Activated CD8-positive, alpha-beta memory T cell treated with anti-CD3 and anti-CD28 coated beads for 24 hours (primary cell): ENCODE data around the gene RNF215.
A peak's percentile ranks its signal among the peaks of the same experiment; 100 is the strongest.
"Not testable (repeated sequence)": the region's sequence is repeated elsewhere in the genome, so short reads cannot be mapped to it uniquely, and the experiment has no call there.

Experiments used
- DNase-seq: peaks from one replicate; pipeline ENCODE4 v3.0.0-alpha.2; 2020

The RNF215 gene

GRCh38 chr22:30420347-30421125 is 33.3 kb upstream of the RNF215 start:
- DNase-seq: no peak

DNA sequence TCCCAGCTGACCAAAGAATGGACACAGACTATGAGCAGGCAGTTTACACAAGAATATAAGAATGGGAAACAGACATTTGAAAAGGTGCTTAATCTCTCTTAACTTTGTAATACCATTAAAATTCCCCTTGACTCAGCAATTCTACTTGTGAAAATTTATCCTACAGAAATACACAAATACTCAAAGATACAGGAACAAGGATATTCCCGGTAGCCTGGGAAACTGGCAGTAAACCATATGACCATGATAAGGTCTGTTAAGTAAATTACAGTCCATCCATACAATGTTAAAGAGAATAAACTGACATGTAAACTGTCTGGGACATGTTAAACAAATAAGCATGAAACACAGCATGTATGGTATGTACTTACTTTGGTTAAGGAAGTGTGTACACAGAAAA is 29.6 kb upstream of the RNF215 start:
- no peak for DNase-seq

DNA sequence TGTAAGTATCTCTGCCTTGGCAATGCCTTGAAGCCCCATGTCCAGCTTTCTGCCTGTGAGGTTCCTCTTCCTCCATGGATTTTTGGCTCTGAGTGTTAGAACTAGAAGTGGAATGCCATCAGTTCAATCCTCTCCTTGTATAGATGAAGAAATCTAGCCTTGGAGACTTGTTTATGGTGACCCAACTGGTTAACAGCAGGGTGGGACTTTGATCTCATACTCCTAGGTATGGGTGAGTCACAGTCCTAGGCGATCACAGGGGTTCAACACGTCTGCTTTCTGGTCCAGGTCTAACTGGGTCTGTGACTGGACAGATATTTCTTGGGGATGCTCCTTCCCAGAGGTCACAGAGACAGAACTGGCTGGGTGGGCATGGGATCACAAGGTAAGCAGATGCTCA is 29.2 kb upstream of the RNF215 start:
- no peak for DNase-seq

- DNase-seq: no peak
Observed at GRCh38 chr22:30414525-30415047, 27.4 kb upstream of the RNF215 start.

GRCh38 chr22:30413745-30414524 is 26.7 kb upstream of the RNF215 start:
- DNase-seq: no peak

- no peak for DNase-seq
Observed at GRCh38 chr22:30413001-30413400, 25.8 kb upstream of the RNF215 start.

- DNase-seq: no peak
Observed at GRCh38 chr22:30411780-30412179, 24.6 kb upstream of the RNF215 start.

DNA sequence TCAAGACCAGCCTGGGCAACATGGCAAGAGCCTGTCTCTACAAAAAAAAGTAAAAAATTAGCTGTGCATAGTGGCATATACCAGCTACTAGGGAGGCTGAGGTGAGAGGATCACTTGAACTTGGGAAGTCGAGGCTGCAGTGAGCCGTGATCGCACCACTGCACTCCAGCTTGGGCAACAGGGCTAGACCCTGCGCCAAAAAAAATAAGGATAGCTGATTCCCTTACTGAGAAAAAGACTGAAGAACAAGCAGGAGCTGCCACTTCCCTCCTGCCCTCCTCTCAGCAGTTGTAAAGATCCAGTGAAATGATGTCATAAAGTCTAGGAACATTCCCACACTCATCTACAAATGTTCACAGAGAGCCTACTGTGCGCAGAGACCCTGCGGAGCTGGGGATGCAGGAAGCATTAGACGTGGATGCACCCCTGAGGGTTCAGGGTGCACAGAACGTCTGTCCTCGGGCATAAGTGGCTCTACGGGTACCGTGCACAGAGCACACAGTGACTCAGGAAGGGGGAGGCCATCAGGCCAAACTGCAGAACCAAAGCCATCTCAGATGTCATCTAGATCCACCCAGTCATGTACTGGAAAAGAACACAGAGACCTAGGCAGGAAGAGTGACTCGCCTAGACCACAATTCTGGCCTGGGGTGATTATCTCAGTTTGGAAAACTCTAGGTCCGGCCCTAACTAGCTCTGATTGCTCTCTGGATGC is 21.3 kb upstream of the RNF215 start:
- DNase-seq: no peak

GRCh38 chr22:30406400-30406799 is 19.2 kb upstream of the RNF215 start:
- DNase-seq: no peak

DNA sequence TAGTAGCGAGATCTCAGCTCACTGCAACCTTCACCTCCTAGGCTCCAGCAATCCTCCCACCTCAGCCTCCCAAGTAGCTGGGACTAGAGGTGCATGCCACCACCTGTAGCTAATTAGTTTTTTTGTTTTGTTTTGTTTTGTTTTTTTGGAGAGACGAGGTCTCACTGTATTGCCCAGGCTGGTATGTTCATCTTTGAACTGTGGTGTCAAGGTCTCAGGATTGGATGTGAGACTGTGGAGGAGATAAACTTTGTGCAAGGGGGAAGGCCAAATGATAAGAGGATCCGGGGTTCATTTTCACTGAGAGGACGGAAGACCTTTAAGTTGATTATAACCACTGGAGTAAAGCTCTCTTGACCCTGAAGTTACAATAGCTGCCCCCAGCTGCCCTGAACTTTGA is 18.5 kb upstream of the RNF215 start:
- DNase-seq: no peak

DNA sequence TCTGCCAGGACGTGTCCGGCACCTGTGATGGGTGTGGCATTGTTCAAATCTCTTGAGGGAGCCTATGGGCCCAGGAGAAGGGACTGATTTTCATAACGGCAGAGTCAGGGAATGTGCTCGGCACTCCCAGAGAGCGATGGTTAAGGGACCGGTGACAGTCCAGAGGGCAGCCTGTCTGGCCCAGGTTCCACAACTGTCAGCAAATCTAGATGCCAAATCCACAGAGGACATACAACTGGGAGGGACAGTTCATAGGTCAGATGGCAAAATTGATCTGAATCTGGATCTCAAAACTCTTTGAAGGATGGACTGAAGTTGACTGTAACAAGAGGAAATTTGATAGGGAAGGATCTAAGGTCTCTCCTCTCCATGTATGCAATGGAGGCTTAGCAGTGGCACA is 17.1 kb upstream of the RNF215 start:
- DNase-seq: no peak

GRCh38 chr22:30402766-30403104 is 15.5 kb upstream of the RNF215 start:
- DNase-seq: not testable (repeated sequence)

GRCh38 chr22:30402028-30402765 is 15.0 kb upstream of the RNF215 start:
- no peak for DNase-seq

DNA sequence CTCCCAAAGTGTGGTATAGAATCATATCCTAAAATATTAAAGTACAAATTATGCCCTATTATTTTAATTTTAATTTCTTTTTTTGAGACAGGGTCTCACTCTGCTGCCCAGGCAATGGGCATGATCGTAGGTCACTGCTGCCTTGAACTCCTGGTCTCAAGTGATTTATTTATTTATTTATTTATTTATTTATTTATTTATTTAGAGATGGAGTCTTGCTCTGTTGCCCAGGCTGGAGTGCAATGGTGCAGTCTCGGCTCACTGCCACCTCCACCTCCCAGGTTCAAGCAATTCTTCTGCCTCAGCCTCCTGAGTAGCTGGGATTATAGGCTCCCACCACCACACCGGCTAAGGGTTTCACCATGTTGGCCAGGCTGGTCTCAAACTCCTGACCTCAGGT is 13.8 kb upstream of the RNF215 start:
- DNase-seq: not testable (repeated sequence)

- no peak for DNase-seq
Observed at GRCh38 chr22:30400159-30400558, 12.9 kb upstream of the RNF215 start.

DNA sequence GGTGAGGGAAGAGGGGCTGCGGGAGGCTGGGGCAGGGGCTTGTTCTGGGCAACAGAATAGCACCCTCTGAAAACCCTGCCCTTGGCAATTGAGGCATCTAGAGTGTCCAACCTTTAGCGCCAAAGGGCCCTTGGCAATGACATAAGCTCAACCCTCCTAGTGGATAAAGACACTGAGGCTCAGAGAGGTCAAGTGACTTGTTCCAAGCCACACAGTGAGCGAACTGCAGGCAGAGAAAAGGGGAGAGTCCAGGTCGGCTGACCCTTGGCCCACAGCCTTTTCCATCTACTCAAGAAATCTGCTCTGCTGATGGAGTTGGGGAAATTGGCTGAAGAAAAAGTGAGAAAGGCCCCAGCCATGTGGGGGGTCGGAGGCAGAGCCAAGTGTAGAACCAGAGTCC is 12.5 kb upstream of the RNF215 start:
- no peak for DNase-seq

DNA sequence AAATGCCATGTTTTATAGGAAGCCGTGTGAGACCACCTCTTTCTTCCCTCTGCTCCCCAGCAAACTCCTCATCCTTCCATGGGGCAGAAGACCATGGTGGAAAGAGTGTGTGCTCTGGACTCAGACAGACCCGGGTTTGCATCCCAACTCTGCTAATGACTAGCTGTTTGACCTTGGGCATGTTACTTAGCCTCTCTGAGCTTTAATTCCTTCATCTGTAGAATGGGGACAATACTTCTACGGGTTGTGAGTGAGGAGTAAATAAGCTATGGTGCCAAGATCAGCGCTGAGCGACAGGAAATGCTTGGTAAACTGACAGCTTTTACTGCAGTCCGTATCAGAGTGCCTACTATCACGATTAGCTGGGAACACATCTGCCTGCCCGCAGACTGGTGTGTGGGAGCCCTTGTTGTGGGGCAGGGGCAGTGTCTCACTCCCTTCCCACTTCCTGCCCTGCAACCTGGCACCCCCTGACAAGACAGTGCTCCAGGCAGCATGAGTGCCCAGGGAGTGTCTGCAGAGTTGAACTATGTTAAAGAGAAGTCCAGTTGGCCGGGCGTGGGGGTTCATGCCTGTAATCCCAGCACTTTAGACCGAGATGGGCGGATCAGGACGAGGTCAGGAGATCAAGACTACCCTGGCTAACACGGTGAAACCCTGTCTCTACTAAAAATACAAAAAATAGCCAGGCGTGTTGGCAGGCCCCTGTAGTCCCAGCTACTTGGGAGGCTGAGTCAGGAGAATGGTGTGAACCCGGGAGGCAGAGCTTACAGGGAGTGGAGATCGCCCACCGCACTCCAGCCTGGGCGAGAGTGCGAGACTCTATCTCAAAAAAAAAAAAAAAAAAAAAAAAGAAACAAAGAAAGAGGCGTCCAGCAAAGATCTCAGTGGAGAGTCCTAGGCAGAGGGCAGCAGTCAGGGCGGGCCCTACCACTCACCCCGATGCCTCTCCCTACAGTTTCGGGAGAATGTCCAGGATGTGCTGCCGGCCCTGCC is 11.8 kb upstream of the RNF215 start:
- no peak for DNase-seq

- DNase-seq: peak; percentile 65
Observed at GRCh38 chr22:30397656-30398635, 10.7 kb upstream of the RNF215 start.

GRCh38 chr22:30396871-30397655 is 9.9 kb upstream of the RNF215 start, which contains the start of gene SEC14L2:
TSS of gene SEC14L2 (plus strand) at chr22:30397018. CDS start at chr22:30397117, 99 bp downstream.
- peak; percentile 83 for DNase-seq
